GM18508 (cell line): ENCODE results near the gene NOCT.
"Not testable (repeated sequence)": the region's sequence is repeated elsewhere in the genome, so short reads cannot be mapped to it uniquely, and the experiment has no call there.

Experiments used
- ATAC-seq: cut with Tn5 transposase; IDR thresholded peaks from one replicate; pipeline ENCODE4 v1.9.1; 2021; ENCODE audit warnings: moderate number of reproducible peaks; ENCODE audit not compliant: insufficient read depth, unreplicated experiment

The NOCT gene, protein sequence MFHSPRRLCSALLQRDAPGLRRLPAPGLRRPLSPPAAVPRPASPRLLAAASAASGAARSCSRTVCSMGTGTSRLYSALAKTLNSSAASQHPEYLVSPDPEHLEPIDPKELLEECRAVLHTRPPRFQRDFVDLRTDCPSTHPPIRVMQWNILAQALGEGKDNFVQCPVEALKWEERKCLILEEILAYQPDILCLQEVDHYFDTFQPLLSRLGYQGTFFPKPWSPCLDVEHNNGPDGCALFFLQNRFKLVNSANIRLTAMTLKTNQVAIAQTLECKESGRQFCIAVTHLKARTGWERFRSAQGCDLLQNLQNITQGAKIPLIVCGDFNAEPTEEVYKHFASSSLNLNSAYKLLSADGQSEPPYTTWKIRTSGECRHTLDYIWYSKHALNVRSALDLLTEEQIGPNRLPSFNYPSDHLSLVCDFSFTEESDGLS

DNA sequence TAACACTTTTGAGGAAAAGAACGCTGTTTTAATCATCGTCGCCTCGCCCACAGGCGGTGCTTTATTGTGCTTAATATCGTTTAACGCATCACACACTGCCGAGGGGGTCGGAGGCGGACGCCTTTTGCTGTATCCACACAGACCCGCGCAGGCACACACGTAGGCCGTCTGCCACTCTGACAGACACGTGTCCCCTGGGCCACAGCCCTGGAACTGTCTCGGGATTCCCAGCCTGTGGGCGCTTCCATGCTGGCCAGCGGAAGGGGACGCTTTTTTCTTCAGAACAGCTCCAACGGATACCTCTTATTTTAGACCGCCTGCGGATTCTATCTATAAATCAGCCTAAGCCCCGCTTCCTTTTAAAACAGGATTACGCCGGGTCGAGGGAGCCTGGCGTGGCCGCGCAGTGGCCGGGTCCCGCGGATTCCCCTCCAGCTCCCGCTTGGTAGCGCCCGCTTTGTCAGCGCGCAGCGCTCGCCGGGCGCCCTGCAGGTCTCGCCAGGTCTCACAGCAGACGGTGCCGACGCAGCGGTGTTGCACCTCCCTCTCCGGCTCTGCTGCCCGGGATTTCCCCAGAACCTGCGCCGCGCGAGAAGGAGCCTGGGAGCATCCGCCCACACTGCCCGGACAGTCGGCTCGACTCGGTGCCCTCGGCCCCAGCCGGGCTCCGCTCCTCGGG lies at the start of gene NOCT:
Gene NOCT (plus strand): TSS at position 513 of the 679 bp plus-strand sequence. CDS start 201 bp downstream, outside the sequence.
- ATAC-seq: peak; percentile 81

DNA sequence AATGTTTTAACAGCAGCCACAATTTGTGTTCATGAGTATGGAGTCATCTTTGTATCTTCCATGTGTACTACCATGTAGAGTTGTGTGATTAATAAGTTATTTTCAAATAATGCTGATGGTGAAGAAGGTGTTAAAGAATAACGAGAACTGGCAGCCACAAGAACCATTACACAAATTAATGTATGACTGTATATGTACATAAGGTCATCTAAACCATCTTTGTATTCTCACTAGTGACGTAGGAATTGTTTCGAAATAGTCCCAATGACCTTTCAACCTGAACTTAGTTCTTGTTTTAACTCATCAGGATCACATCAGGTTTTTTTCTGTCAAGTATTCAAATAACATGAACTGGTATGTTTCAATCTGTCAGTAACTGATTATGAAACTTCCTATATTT lies 48.3 kb upstream of the NOCT start:
- ATAC-seq: peak; percentile 98

DNA sequence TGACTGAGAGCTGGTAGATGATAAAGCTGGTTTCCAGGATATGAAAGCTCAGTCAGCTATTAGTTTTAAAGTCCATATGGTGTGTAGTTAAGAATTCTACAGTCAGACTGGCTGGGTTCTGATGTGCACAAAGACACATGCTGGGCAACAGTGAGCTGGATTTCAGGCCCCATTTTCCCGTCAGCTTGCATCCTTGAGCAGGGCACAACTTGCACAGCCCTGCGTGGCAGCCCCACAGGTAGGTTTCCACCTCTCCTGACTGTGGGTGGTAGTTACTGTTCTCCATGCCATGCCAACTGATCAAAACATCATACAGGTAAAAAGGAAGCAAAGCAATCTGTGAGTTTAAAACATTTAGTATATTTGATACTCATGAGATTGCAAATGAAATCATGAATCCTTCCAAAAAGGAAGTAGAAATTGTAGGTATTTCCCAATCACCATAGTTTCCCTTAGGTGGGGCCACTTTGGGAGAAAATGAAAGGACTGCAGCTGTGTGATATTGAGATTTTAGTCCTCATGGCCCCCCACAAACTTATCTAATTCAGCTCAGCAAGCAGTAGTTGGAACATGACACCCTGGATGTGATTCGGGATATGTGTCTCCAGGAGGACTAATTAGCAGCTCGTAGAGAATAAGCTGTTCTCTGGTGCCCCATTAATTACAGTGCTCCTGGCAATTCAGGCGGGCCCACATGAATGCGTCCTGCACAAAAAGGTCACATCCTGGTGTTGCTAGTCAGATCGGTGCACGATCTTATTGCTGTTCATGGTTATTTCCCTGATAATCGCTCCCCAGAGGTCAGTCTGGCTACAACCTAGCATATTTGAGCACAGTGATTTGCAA lies 42.4 kb upstream of the NOCT start:
- no peak for ATAC-seq

DNA sequence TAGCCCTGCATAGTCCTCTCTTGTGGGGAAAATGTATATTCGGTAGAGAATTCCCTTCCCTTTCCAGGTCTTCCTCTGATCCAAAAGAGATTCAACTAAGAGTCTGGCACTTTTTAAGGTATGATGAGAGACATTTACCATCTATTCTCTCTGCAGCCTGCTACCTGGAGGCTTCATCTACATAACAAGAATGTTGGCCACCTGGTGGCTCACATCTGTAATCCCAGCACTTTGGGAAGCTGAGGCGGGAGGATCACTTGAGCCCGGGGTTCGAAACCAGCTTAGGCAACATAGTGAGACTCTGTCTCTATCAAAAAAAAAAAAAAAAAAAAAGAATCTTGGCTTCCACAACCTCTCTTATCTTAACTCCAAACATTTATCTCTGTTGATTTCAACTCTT lies 40.4 kb upstream of the NOCT start:
- ATAC-seq: no peak

DNA sequence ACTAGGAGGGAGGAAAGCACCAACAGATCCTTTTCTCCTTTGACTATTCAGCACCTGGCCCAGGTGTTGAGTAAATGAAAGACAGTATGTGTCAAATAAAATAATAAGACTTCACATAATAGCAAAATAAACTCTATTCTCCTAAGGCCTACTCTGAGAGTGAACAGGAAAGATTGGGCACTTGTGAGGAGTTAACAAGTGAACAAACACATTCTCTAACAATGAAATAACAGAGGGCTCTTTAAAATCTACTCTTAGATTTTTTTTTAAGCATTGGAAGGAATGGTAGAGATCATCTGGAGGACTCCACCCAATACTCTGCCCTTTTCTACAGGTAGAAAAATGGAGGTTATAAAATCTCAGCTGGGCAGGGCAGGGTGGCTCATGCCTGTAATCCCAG lies 39.1 kb upstream of the NOCT start:
- no peak for ATAC-seq

DNA sequence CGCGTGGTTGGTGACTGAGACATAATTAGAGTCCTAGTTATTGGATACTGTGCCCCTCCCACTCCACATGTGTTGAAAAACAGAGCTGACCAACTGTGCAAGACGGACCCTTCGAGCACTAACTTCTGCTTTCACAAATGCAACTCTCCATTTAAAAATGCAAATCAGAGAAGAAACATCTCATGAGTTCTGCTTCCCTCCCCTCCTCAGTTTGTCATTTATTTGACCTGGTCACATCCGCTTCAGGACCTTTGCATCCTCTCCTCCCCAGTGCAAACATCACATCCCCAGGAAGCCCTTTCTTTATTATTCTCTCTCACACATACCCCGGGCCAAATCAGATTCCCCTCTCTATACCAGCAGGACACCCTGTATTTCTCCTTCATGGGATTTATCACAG lies 38.1 kb upstream of the NOCT start:
- ATAC-seq: peak; percentile 95

DNA sequence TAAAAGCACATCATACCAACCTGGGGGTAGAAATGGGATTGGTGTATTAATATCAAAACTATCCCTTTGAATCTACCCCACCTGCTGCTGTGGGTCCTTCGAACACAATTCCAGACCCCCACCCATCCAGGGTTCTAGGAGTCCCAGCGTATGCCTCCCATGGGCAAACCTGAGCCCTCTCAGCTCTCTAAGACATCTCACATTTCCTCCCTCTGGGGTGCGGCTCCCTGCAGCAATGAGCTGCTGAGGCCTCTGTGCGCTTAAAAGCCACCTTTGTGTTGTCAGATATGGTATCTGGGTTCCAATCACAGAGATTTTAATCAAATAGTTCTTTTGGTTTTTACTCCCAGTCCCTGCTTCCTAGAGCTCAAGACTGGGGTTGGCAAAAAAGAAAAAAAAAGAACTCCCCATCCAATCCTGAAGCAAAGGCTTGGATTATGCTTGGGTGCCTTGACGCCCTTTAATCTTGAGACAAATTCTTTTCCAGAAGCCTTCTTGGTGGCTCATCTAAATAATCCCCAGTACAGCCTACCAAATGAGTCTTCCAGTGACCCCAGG lies 37.5 kb upstream of the NOCT start:
- ATAC-seq: no peak

DNA sequence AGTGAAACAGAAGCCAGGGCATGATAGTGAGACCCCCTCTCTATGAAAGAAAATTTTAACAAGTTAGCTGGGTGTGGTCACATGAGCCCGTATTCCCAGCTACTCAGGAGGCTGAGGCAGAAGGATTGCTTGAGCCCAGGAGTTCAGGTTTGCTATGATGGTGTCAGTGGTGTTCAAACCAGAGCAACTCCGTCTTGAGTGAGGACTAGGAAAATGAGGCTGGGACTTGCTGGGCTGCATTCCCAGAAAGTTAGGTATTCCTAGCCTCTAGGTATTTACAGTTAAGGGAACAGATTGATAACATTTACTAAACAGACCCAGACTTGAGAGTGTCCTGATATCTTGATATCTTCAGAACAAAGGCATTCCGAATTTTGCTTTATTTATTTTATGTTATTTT lies 37.0 kb upstream of the NOCT start:
- ATAC-seq: no peak

DNA sequence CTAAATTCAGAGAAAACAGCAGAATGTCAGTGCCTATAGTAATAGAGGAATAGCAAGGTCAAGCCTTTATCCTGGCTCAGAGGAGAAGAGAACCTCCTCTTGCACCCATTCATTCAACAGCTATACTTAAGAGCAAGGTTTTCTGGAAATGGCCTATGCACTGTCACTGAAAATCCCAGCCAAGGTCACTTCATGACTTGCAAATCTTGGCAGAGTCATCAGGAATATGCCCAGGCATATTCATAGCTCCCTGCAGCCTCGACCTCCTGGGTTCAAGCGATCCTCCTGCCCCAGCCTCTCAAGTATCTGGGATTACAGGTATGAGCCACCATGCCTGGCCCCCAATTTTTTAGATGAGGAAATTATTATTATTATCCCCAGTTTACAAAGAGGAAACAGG lies 35.8 kb upstream of the NOCT start:
- ATAC-seq: no peak

DNA sequence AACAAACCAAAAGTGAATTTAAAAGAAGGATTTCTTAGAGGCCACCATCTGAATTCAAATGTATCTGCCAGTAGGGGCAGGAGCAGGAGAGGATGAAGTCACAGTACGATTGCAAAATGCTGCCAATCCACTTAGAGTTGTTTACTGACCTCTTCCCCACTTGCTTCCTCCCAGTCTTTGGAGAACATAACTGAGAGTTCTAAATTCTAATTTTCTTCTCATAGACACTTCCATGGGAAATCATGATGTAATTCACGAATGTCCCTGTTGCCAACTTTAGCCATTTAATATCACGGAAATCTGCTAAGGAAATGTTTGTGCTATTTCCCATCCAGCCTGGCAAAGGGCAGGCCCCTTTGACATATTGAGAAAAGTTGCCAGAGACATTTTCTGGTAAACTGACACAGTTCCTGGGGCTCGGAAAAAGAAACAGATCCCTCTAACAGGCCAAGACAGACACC lies 33.6 kb upstream of the NOCT start:
- no peak for ATAC-seq

DNA sequence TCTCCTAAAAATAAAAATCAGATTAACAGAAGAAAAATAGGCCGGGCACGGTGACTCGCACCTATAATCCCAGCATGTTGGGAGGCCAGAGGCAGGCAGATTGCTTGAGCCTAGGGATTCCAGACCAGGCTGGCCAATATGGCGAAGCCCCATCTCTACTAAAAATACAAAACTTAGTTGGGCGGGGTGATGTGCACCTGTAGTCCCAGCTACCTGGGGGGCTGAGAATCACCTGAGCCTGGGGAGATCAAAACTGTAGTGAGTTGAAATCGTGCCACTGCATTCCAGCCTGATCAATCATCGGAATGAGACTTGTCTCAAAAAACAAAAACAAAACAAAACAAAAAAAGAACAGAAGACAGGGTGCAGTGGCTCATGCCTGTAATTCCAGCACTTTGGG lies 32.8 kb upstream of the NOCT start:
- no peak for ATAC-seq

DNA sequence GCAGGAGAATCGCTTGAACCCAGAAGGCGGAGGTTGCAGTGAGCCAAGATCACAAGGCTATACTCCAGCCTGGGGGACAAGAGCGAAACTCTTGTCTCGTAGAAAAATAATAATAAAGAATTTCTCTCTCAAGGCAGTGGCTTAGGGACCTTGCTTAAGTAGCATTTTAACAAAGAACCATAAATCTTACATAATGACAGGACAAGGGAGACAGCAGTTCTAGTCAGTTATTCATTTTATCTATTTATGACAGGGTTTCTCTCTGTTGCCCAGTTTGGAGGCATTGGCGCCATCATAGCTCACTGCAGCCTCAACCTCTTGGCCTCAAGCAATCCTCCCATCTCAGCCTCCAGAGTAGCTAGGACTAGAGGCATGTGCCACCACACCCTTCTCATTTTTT lies 31.9 kb upstream of the NOCT start:
- no peak for ATAC-seq

DNA sequence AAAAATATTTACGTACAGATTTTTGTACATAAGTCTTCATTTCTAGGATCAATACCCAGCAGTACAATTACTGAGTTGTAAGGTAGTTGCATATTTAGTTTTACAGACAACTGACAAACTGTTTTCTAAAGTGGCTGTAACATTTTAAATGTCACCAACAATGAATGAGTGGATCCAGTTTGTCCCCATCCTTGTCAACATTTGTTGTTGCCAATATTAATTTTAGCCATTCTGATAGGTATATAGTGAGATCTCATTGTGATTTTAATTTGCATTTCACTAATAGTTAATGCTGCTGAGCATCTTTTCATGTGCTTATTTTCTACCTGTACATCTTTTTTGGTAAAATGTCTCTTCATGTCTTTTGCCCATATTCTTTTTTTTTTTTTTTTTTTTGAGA lies 30.9 kb upstream of the NOCT start:
- ATAC-seq: no peak

DNA sequence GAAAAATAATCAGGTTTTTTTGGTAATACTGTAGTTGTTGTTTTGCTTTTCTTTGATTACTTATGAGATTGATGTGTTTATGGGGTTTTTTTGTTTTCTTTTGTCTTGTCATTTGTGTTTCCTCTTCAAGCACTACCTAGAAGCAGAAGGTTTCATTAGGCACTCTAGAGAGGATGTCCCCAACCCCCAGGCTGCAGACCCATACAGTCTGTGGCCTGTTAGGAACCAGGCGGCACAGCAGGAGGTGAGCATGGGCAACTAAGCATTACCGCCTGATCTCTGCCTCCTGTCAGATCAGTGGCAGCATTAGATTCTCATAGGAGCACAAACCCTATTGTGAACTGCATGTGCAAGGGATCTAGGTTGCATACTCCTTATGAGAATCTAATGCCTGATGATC lies 22.9 kb upstream of the NOCT start:
- ATAC-seq: no peak

DNA sequence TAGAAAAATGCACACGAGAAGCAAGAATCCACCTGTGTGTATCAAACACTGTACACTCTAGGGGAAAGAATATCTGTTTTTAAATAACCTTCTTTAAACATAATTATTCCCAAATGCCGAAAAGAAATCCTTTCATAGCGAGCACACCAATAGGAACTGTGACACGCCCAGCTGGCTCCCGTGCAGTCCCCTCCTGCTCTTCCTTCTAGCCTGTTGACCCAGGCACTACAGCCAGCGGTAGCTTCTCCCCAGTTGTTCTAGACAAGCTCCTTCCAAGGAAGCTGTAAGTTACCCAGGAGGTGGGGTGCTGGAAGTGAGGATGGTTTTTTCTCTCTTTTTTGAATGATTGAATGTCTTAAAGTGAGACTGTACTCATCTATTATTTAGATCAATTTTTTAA lies 19.5 kb upstream of the NOCT start:
- ATAC-seq: no peak

DNA sequence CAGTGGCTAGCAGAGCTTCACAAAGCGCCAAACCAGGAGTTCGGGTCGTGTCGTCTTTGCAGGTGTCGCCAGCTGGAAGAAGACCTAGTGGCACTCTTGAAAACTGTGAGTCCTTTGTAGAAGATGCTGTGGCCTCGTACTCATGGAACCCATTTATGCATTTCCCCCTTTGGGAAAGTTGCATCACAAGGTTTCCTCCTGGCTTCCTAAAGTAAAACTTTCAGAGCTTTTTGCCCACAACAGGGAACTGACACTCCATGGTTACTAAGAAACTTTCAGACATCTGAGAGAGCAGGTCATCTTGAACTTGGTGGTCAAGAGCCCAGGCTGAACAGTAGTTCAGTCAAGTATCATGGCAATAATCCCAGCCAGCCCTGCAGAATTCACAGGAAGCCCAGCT lies 15.9 kb upstream of the NOCT start:
- ATAC-seq: no peak

DNA sequence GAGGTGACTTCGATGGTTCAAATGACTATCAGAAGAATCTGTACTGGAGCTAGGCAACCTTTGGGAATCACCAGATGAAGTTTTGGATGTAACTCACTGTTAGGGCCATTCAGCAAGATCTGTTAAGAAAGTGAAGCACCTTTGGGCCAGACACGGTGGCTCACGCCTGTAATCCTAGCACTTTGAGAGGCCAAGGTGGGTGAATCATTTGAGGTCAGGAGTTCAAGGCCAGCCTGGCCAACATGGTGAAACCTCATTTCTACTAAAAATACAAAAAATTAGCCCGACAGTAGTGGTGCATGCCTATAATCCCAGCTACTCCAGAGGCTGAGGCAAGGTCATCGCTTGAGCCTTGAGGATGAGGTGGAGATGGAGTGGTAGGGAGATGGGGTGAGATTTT lies 15.4 kb upstream of the NOCT start:
- ATAC-seq: not testable (repeated sequence)

DNA sequence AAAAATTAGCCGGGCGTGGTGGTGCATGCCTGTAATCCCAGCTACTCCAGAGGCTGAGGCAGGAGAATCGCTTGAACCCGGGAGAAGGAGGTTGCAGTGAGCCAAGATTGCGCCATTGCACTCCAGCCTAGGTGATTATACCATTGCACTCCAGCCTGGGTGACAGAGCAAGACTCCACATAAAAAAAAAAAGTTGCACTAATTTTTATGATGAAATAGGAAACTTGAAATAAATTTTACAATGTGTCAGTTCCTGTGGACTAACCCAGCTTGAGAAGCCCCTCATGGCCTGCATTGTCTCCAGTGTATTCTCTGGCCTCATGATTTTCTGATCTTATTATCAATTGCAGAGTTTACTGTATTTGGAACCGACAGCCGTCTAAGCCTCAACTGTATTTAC lies 14.2 kb upstream of the NOCT start:
- not testable (repeated sequence) for ATAC-seq

DNA sequence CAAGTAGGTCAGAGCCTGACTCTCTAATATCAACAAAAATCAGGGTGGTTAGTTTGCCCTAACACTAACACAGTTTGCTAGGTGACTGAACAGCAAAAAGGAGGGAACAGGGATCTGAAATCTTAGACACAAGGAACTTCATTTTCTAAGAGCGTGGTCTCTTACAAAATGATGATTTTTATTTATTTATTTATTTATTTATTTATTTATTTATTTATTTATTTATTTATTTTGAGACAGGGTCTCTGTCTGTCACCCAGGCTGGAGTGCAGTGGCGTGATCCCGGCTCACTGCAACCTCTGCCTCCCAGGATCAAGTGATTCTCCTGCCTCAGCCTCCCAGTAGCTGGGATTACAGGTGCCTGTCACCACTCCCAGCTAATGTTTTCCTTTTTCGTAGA lies 11.9 kb upstream of the NOCT start:
- not testable (repeated sequence) for ATAC-seq

DNA sequence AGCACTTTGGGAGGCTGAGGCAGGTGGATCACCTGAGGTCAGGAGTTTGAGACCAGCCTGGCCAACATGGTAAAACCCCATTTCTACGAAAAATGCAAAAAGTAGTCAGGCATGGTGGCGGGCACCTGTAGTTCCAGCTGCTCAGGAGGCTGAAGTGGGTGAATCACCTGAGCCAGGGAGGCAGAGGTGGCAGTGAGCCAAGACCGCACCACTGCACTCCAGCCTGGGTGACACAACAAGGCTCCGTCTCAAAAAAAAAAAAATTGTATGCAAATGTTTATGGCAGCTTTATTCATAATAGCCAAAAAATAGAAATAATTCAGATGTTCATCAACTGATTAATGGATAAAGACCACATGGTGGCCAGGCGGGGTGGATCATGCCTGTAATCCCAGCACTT lies 9.8 kb upstream of the NOCT start:
- no peak for ATAC-seq

DNA sequence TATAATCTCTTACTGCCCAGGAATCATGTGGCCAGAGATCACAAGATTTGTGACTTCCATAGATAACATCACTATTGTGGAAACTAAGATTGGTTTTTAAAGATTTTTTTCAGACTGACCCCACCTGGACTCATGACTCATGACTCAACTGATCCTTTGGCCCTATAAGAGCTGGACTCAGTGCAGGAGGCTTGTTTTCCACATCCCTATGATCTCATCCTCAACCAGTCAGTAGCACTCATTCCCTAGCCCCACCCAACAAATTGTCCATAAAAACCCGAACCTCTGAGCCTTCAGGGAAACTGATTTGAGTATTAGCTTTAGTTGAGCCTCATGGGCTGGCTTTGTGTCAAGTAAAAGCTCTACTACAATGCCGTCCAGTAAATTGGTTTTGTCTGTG lies 7.9 kb upstream of the NOCT start:
- no peak for ATAC-seq
